ENCODE results near the gene SNAP29.

Gene SNAP29

GRCh38 chr22:20857838-20858614 is 781 bp upstream of the SNAP29 start:
- peak; percentile 89 for DNase-seq (ENCODE audit: low spot score)
- in situ Hi-C loops (cut with MboI; ENCODE audit: low sequenced_read_pairs, unreplicated experiment): no loop called here
- TF ChIP-seq CTCF (IDR thresholded peaks at IDR 0.05; ENCODE audit: borderline replicate concordance, control extremely low read depth, extremely low read depth, insufficient read depth, missing control alignments): no peak

- no peak for TF ChIP-seq CTCF (IDR thresholded peaks at IDR 0.05; ENCODE audit: borderline replicate concordance, control extremely low read depth, extremely low read depth, insufficient read depth, missing control alignments)
- no peak for DNase-seq (ENCODE audit: low spot score)
- in situ Hi-C loops (cut with MboI; ENCODE audit: low sequenced_read_pairs, unreplicated experiment): loop anchor here (10.0 kb wide), 1 partner anchor 45 kb away; no protein-coding TSS in a partner anchor
Observed at GRCh38 chr22:20859615-20860014, 808 bp downstream of the SNAP29 start.

GRCh38 chr22:20862540-20862939 is 3.7 kb downstream of the SNAP29 start:
- no peak for DNase-seq (ENCODE audit: low spot score)
- in situ Hi-C loops (cut with MboI; ENCODE audit: low sequenced_read_pairs, unreplicated experiment): loop anchor here (10.0 kb wide), 1 partner anchor 48 kb away; no protein-coding TSS in a partner anchor
- TF ChIP-seq CTCF (IDR thresholded peaks at IDR 0.05; ENCODE audit: borderline replicate concordance, control extremely low read depth, extremely low read depth, insufficient read depth, missing control alignments): no peak

- TF ChIP-seq CTCF (IDR thresholded peaks at IDR 0.05; ENCODE audit: borderline replicate concordance, control extremely low read depth, extremely low read depth, insufficient read depth, missing control alignments): no peak
- in situ Hi-C loops (cut with MboI; ENCODE audit: low sequenced_read_pairs, unreplicated experiment): loop anchor here (10.0 kb wide), 1 partner anchor 49 kb away; no protein-coding TSS in a partner anchor
- no peak for DNase-seq (ENCODE audit: low spot score)
Observed at GRCh38 chr22:20863366-20863765, 4.6 kb downstream of the SNAP29 start.

GRCh38 chr22:20864186-20864908 is 5.5 kb downstream of the SNAP29 start:
- TF ChIP-seq CTCF (IDR thresholded peaks at IDR 0.05; ENCODE audit: borderline replicate concordance, control extremely low read depth, extremely low read depth, insufficient read depth, missing control alignments): no peak
- in situ Hi-C loops (cut with MboI; ENCODE audit: low sequenced_read_pairs, unreplicated experiment): loop anchor here (10.0 kb wide), 1 partner anchor 50 kb away; no protein-coding TSS in a partner anchor
- no peak for DNase-seq (ENCODE audit: low spot score)

GRCh38 chr22:20865331-20865730 is 6.5 kb downstream of the SNAP29 start:
- in situ Hi-C loops (cut with MboI; ENCODE audit: low sequenced_read_pairs, unreplicated experiment): loop anchor here (10.0 kb wide), 1 partner anchor 51 kb away; no protein-coding TSS in a partner anchor
- DNase-seq (ENCODE audit: low spot score): no peak
- no peak for TF ChIP-seq CTCF (IDR thresholded peaks at IDR 0.05; ENCODE audit: borderline replicate concordance, control extremely low read depth, extremely low read depth, insufficient read depth, missing control alignments)
